ENCODE data around the gene RNF215.
"Not testable (repeated sequence)": the region's sequence is repeated elsewhere in the genome, so short reads cannot be mapped to it uniquely, and the experiment has no call there.

RNF215 gene

GRCh38 chr22:30402028-30402765 lies 15.0 kb upstream of the RNF215 start:
- no peak for TF ChIP-seq CTCF (IDR thresholded peaks at IDR 0.05; ENCODE audit: control insufficient read depth, extremely low read depth, insufficient read depth)
- no peak for DNase-seq (ENCODE audit: low read depth)
- no peak overlapping the region for H3K4me3 ChIP-seq (ENCODE audit: low read depth, low read length)

GRCh38 chr22:30401024-30401423 lies 13.8 kb upstream of the RNF215 start:
- DNase-seq (ENCODE audit: low read depth); H3K4me3 ChIP-seq (ENCODE audit: low read depth, low read length): not testable (repeated sequence)

GRCh38 chr22:30400159-30400558 lies 12.9 kb upstream of the RNF215 start:
- no peak overlapping the region for H3K4me3 ChIP-seq (ENCODE audit: low read depth, low read length)
- TF ChIP-seq CTCF (IDR thresholded peaks at IDR 0.05; ENCODE audit: control insufficient read depth, extremely low read depth, insufficient read depth) = no peak
- no peak for DNase-seq (ENCODE audit: low read depth)

- no peak for DNase-seq (ENCODE audit: low read depth)
- TF ChIP-seq CTCF (IDR thresholded peaks at IDR 0.05; ENCODE audit: control insufficient read depth, extremely low read depth, insufficient read depth) = no peak
- H3K4me3 ChIP-seq (ENCODE audit: low read depth, low read length) = no peak overlapping the region
These were observed 12.5 kb upstream of the RNF215 start for GRCh38 chr22:30399718-30400117.

GRCh38 chr22:30398685-30399680 lies 11.8 kb upstream of the RNF215 start:
- no peak for TF ChIP-seq CTCF (IDR thresholded peaks at IDR 0.05; ENCODE audit: control insufficient read depth, extremely low read depth, insufficient read depth)
- DNase-seq (ENCODE audit: low read depth) = no peak
- no peak overlapping the region for H3K4me3 ChIP-seq (ENCODE audit: low read depth, low read length)

GRCh38 chr22:30397656-30398635 lies 10.7 kb upstream of the RNF215 start:
- DNase-seq (ENCODE audit: low read depth) = no peak
- TF ChIP-seq CTCF (IDR thresholded peaks at IDR 0.05; ENCODE audit: control insufficient read depth, extremely low read depth, insufficient read depth) = no peak
- peak overlapping the region; percentile 64 for H3K4me3 ChIP-seq (ENCODE audit: low read depth, low read length)
